Activated naive CD8-positive, alpha-beta T cell (primary cell): ENCODE results near the gene CUL9.

Experiments used
- H3K27ac Mint-ChIP-seq: one replicate; pipeline ENCODE4 v1.8.0; 2021; ENCODE audit warnings: mixed read lengths
- H3K27me3 Mint-ChIP-seq: one replicate; pipeline ENCODE4 v1.8.0; 2021; ENCODE audit warnings: mixed read lengths
- H3K36me3 Mint-ChIP-seq: one replicate; pipeline ENCODE4 v1.8.0; 2021; ENCODE audit warnings: mixed read lengths
- H3K4me1 Mint-ChIP-seq: one replicate; pipeline ENCODE4 v1.8.0; 2021; ENCODE audit warnings: low read depth, mixed read lengths
- H3K4me3 Mint-ChIP-seq: one replicate; pipeline ENCODE4 v1.8.0; 2021; ENCODE audit warnings: mild to moderate bottlenecking, mixed read lengths
- H3K9me3 Mint-ChIP-seq: one replicate; pipeline ENCODE4 v1.8.0; 2021; ENCODE audit warnings: low read depth, mixed read lengths

Gene CUL9

GRCh38 chr6:43246301-43247113 lies 64.5 kb downstream of the CUL9 start:
- Mint-ChIP-seq H3K4me1 (peaks cover 13% of the 10 kb centered on the region), H3K27me3 (peaks cover 9% of the 10 kb centered on the region), H3K4me3 (peak overlapping the region; percentile 88), H3K27ac (no peak overlapping the region), H3K36me3 (no peaks in the 10 kb centered on the region), H3K9me3 (no peaks in the 10 kb centered on the region)

GRCh38 chr6:43247114-43247999 lies 65.4 kb downstream of the CUL9 start:
- H3K4me3 Mint-ChIP-seq = peak overlapping the region; percentile 88
- H3K27me3 Mint-ChIP-seq = peaks cover 6% of the 10 kb centered on the region
- H3K9me3 Mint-ChIP-seq = no peaks in the 10 kb centered on the region
- H3K27ac Mint-ChIP-seq = peak overlapping the region; percentile 86
- H3K36me3 Mint-ChIP-seq = no peaks in the 10 kb centered on the region
- H3K4me1 Mint-ChIP-seq = peaks cover 16% of the 10 kb centered on the region

- H3K4me3 Mint-ChIP-seq = peak overlapping the region; percentile 88
- peak overlapping the region; percentile 28 for H3K27ac Mint-ChIP-seq
- peaks cover 18% of the 10 kb centered on the region for H3K4me1 Mint-ChIP-seq
- no peaks in the 10 kb centered on the region for H3K36me3 Mint-ChIP-seq
- H3K9me3 Mint-ChIP-seq = no peaks in the 10 kb centered on the region
- peaks cover 11% of the 10 kb centered on the region for H3K27me3 Mint-ChIP-seq
Observed at GRCh38 chr6:43248101-43248500, 66.1 kb downstream of the CUL9 start.

GRCh38 chr6:43248791-43249190 lies 66.8 kb downstream of the CUL9 start:
- Mint-ChIP-seq H3K27me3 (peaks cover 11% of the 10 kb centered on the region), H3K4me1 (peaks cover 18% of the 10 kb centered on the region), H3K9me3 (no peaks in the 10 kb centered on the region), H3K27ac (no peak overlapping the region), H3K36me3 (no peaks in the 10 kb centered on the region), H3K4me3 (no peak overlapping the region)

- Mint-ChIP-seq H3K4me3 (peak overlapping the region; percentile 4), H3K9me3 (no peaks in the 10 kb centered on the region), H3K27me3 (peaks cover 13% of the 10 kb centered on the region), H3K36me3 (no peaks in the 10 kb centered on the region), H3K27ac (no peak overlapping the region), H3K4me1 (peaks cover 18% of the 10 kb centered on the region)
Observed at GRCh38 chr6:43250992-43251373, 69.0 kb downstream of the CUL9 start.

GRCh38 chr6:43253401-43253800 lies 71.4 kb downstream of the CUL9 start:
- no peak overlapping the region for H3K4me3 Mint-ChIP-seq
- H3K9me3 Mint-ChIP-seq = no peaks in the 10 kb centered on the region
- peaks cover 15% of the 10 kb centered on the region for H3K27me3 Mint-ChIP-seq
- H3K27ac Mint-ChIP-seq = no peak overlapping the region
- peaks cover 11% of the 10 kb centered on the region for H3K4me1 Mint-ChIP-seq
- H3K36me3 Mint-ChIP-seq = no peaks in the 10 kb centered on the region

- H3K36me3 Mint-ChIP-seq = no peaks in the 10 kb centered on the region
- no peak overlapping the region for H3K4me3 Mint-ChIP-seq
- H3K9me3 Mint-ChIP-seq = no peaks in the 10 kb centered on the region
- H3K27ac Mint-ChIP-seq = no peak overlapping the region
- H3K4me1 Mint-ChIP-seq = peaks cover 11% of the 10 kb centered on the region
- peaks cover 15% of the 10 kb centered on the region for H3K27me3 Mint-ChIP-seq
Observed at GRCh38 chr6:43254138-43254817, 72.3 kb downstream of the CUL9 start.

GRCh38 chr6:43254846-43255245 lies 72.8 kb downstream of the CUL9 start:
- Mint-ChIP-seq H3K4me3 (no peak overlapping the region), H3K36me3 (no peaks in the 10 kb centered on the region)

GRCh38 chr6:43255408-43256054 lies 73.5 kb downstream of the CUL9 start:
- peaks cover 11% of the 10 kb centered on the region for H3K4me1 Mint-ChIP-seq
- H3K27me3 Mint-ChIP-seq = peaks cover 15% of the 10 kb centered on the region
- H3K36me3 Mint-ChIP-seq = no peaks in the 10 kb centered on the region
- no peak overlapping the region for H3K27ac Mint-ChIP-seq
- no peaks in the 10 kb centered on the region for H3K9me3 Mint-ChIP-seq
- no peak overlapping the region for H3K4me3 Mint-ChIP-seq

More at GRCh38 chr6:43254846-43255245, 72.8 kb downstream of the CUL9 start:
- H3K27me3 Mint-ChIP-seq = peaks cover 15% of the 10 kb centered on the region
- H3K27ac Mint-ChIP-seq = no peak overlapping the region
- H3K9me3 Mint-ChIP-seq = no peaks in the 10 kb centered on the region
- H3K4me1 Mint-ChIP-seq = peaks cover 11% of the 10 kb centered on the region

- Mint-ChIP-seq H3K4me3 (no peak overlapping the region), H3K27ac (peak overlapping the region; percentile 77), H3K27me3 (peaks cover 9% of the 10 kb centered on the region)
Observed at GRCh38 chr6:43256670-43257366, 74.8 kb downstream of the CUL9 start.

GRCh38 chr6:43257367-43258145 lies 75.6 kb downstream of the CUL9 start:
- Mint-ChIP-seq H3K4me1 (peaks cover 5% of the 10 kb centered on the region), H3K27me3 (peaks cover 9% of the 10 kb centered on the region), H3K27ac (peak overlapping the region; percentile 77)

More at GRCh38 chr6:43256670-43257366, 74.8 kb downstream of the CUL9 start:
- Mint-ChIP-seq H3K9me3 (no peaks in the 10 kb centered on the region), H3K4me1 (peaks cover 5% of the 10 kb centered on the region), H3K36me3 (no peaks in the 10 kb centered on the region)

GRCh38 chr6:43258180-43258579 lies 76.2 kb downstream of the CUL9 start:
- Mint-ChIP-seq H3K9me3 (no peaks in the 10 kb centered on the region), H3K36me3 (no peaks in the 10 kb centered on the region), H3K4me1 (peaks cover 3% of the 10 kb centered on the region), H3K4me3 (no peak overlapping the region), H3K27ac (no peak overlapping the region), H3K27me3 (peaks cover 4% of the 10 kb centered on the region)

More at GRCh38 chr6:43257367-43258145, 75.6 kb downstream of the CUL9 start:
- H3K36me3 Mint-ChIP-seq = no peaks in the 10 kb centered on the region
- H3K9me3 Mint-ChIP-seq = no peaks in the 10 kb centered on the region
- H3K4me3 Mint-ChIP-seq = no peak overlapping the region
